GM12872 (cell line): Measurements from ENCODE around the gene RNF150.

Source experiments
- CTCF ChIP-seq: IDR thresholded peaks from 3 replicates; pipeline ENCODE4 v1.5.1; 2011; ENCODE audit warnings: low read depth, mild to moderate bottlenecking, low read length, moderate library complexity; ENCODE audit not compliant: insufficient read depth

The RNF150 gene

GRCh38 chr4:140906993-140907962 lies 226.0 kb downstream of the RNF150 start:
- TF ChIP-seq CTCF, result no peak

GRCh38 chr4:140904904-140905303 lies 228.4 kb downstream of the RNF150 start:
- no peak for TF ChIP-seq CTCF

GRCh38 chr4:140903522-140904475 lies 229.5 kb downstream of the RNF150 start:
- no peak for TF ChIP-seq CTCF

- no peak for TF ChIP-seq CTCF
Measured at GRCh38 chr4:140901736-140902336, 231.4 kb downstream of the RNF150 start.

DNA sequence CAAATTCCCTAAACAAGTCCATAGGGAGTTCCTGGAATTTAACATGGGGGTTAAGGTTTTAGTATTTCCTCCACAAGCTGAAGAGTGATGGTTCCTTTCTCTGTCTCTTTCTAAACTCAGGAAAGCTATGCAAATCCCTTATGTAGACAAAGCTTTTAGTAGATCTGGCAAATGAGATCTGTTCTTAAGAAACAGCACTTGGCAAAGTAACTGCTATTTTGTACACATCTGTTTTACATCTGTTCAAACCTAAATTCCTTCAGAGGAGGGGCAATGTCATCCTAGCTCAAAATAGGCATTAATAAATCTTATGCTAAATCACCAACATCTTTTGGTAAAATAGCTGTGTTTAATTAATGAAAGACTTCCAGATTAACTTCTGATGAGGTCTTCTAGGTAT lies 239.3 kb downstream of the RNF150 start:
- TF ChIP-seq CTCF, result no peak

GRCh38 chr4:140888054-140888453 lies 245.2 kb downstream of the RNF150 start:
- TF ChIP-seq CTCF, result no peak

DNA sequence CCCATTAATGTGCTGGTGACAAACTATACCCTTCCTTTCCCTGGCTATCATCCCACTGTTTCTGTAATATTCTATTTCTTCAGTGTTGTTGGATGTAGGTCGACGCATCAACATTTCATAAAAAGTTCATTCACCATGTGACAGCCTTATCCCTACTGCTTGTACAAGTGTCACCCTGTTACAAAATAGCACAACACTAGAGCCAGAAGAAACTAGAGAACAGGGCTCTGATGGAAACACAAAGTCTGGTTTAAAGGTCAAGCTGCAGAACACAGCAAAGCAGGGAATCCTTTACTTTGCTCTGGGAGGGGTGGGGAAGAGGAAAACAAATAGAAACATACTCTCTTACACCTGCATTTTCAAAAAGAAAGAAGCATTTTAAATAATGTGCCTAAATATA lies 245.8 kb downstream of the RNF150 start:
- TF ChIP-seq CTCF, result no peak
